Measurements from ENCODE around the gene CAMTA1.
"Not testable (repeated sequence)": the region's sequence is repeated elsewhere in the genome, so short reads cannot be mapped to it uniquely, and the experiment has no call there.

The CAMTA1 gene

GRCh38 chr1:6810146-6810734 lies 25.0 kb downstream of the CAMTA1 start:
- DNase-seq: not testable (repeated sequence)

GRCh38 chr1:6811583-6811982 lies 26.3 kb downstream of the CAMTA1 start:
- no peak for DNase-seq

GRCh38 chr1:6813165-6813564 lies 27.9 kb downstream of the CAMTA1 start:
- no peak for DNase-seq

GRCh38 chr1:6815726-6816125 lies 30.5 kb downstream of the CAMTA1 start:
- no peak for DNase-seq

- DNase-seq: no peak
Observed at GRCh38 chr1:6819246-6820040, 34.2 kb downstream of the CAMTA1 start.

- DNase-seq: no peak
Observed at GRCh38 chr1:6820899-6821298, 35.6 kb downstream of the CAMTA1 start.

- DNase-seq: no peak
Observed at GRCh38 chr1:6822530-6823359, 37.5 kb downstream of the CAMTA1 start.

GRCh38 chr1:6823793-6824192 lies 38.5 kb downstream of the CAMTA1 start:
- no peak for DNase-seq

- no peak for DNase-seq
Observed at GRCh38 chr1:6824665-6825368, 39.6 kb downstream of the CAMTA1 start.

- DNase-seq: no peak
Observed at GRCh38 chr1:6825828-6826227, 40.6 kb downstream of the CAMTA1 start.

GRCh38 chr1:6827079-6827478 lies 41.8 kb downstream of the CAMTA1 start:
- no peak for DNase-seq

- DNase-seq: no peak
Observed at GRCh38 chr1:6827630-6828165, 42.4 kb downstream of the CAMTA1 start.

GRCh38 chr1:6831366-6831765 lies 46.1 kb downstream of the CAMTA1 start:
- no peak for DNase-seq

- DNase-seq: not testable (repeated sequence)
Observed at GRCh38 chr1:6832006-6832405, 46.8 kb downstream of the CAMTA1 start.

- DNase-seq: no peak
Observed at GRCh38 chr1:6832531-6833188, 47.4 kb downstream of the CAMTA1 start.

GRCh38 chr1:6833804-6834203 lies 48.5 kb downstream of the CAMTA1 start:
- DNase-seq: no peak

- no peak for DNase-seq
Observed at GRCh38 chr1:6834366-6834765, 49.1 kb downstream of the CAMTA1 start.

GRCh38 chr1:6835139-6835538 lies 49.9 kb downstream of the CAMTA1 start:
- DNase-seq: no peak

GRCh38 chr1:6842301-6842700 lies 57.0 kb downstream of the CAMTA1 start:
- no peak for DNase-seq

- not testable (repeated sequence) for DNase-seq
Observed at GRCh38 chr1:6845786-6846185, 60.5 kb downstream of the CAMTA1 start.

GRCh38 chr1:6848816-6849215 lies 63.6 kb downstream of the CAMTA1 start:
- no peak for DNase-seq

- DNase-seq: no peak
Observed at GRCh38 chr1:6850537-6850936, 65.3 kb downstream of the CAMTA1 start.
